ENCODE results near the gene RWDD3. TPM values are rescaled to one million over a fixed set of nuclear protein-coding genes. Genes with fewer than 3 reads are reported as not detected.

The RWDD3 gene
- total and polyA plus RNA-seq, 2 of the 4 experiments (the other 2 are of a cell fraction): 10.4 to 13.6 TPM

- POLR2A ChIA-PET (ENCODE audit: unreplicated experiment): no interaction called here
These were observed 7.0 kb upstream of the RWDD3 start for GRCh38 chr1:95226781-95227660.

More at GRCh38 chr1:95226781-95227660, 7.0 kb upstream of the RWDD3 start:
- no peak overlapping the region for H2AFZ ChIP-seq (replicated peaks; ENCODE audit: low read length, poor library complexity)
- no peak overlapping the region for H3K14ac ChIP-seq (replicated peaks; ENCODE audit: low read depth, low read length)
- no peak overlapping the region for H3K4ac ChIP-seq (ENCODE audit: low read depth, low read length)
- intact Hi-C loops (cut with micrococcal nuclease): no loop called here
- no peak overlapping the region for H2BK5ac ChIP-seq (ENCODE audit: low read depth, low read length, poor library complexity, severe bottlenecking)
- CTCF ChIA-PET: no interaction called here
- no peak overlapping the region for H2BK20ac ChIP-seq (ENCODE audit: low read depth, low read length)
- no peak overlapping the region for H2AK5ac ChIP-seq (ENCODE audit: low read depth, low read length)
- H3K9me3 ChIP-seq (ENCODE audit: control insufficient read depth, insufficient read depth, low read length): no peaks in the 10 kb centered on the region
- H3K4me1 ChIP-seq (ENCODE audit: control insufficient read depth, insufficient read depth, low read length): no peaks in the 10 kb centered on the region
- H4K5ac ChIP-seq (ENCODE audit: low read depth, low read length): no peak overlapping the region
- H3K27ac ChIP-seq (ENCODE audit: insufficient read depth, low read length): no peak overlapping the region
- H3K4me2 ChIP-seq (ENCODE audit: low read depth, low read length): no peak overlapping the region
- no peaks in the 10 kb centered on the region for H3K9me1 ChIP-seq (ENCODE audit: insufficient read depth, low read length)
- no peak overlapping the region for H3K56ac ChIP-seq (ENCODE audit: extremely low read depth, insufficient read depth, low read length)
- no peak overlapping the region for H2BK15ac ChIP-seq (ENCODE audit: low read depth, low read length)
- no peak overlapping the region for H4K8ac ChIP-seq (ENCODE audit: low read depth in 2 of 2, low read length in 2 of 2)
- no peak overlapping the region for H3K18ac ChIP-seq (ENCODE audit: low read depth, low read length)
- dilution Hi-C loops (cut with HindIII; ENCODE audit: low sequenced_read_pairs, unreplicated experiment): no loop called here
- H2AK9ac ChIP-seq (replicated peaks; ENCODE audit: low read depth, low read length, poor library complexity): no peak overlapping the region
- TF ChIP-seq POLR2A (IDR thresholded peaks at IDR 0.05; ENCODE audit: low read depth, low read length) (no peak), MAZ (IDR thresholded peaks at IDR 0.05; ENCODE audit: borderline replicate concordance, low read depth, low read length) (no peak), NFE2L2 (IDR thresholded peaks at IDR 0.05; ENCODE audit: low read depth, low read length) (no peak), FOS (IDR thresholded peaks at IDR 0.05; ENCODE audit: low read depth, low read length) (no peak), CEBPB (IDR thresholded peaks at IDR 0.05; ENCODE audit: low read depth, low read length) (no peak), RCOR1 (IDR thresholded peaks at IDR 0.05; ENCODE audit: insufficient replicate concordance, low read length) (no peak), CHD1 (IDR thresholded peaks at IDR 0.05; ENCODE audit: low read depth, low read length) (no peak), RFX5 (IDR thresholded peaks at IDR 0.05; ENCODE audit: low read depth, low read length) (no peak), MXI1 (IDR thresholded peaks at IDR 0.05; ENCODE audit: borderline replicate concordance, low read depth, low read length) (no peak), USF2 (IDR thresholded peaks at IDR 0.05; ENCODE audit: low read depth, low read length) (no peak)
- ATAC-seq (ENCODE audit: low read depth) (no peak), DNase-seq (no peak)
- H4K20me1 ChIP-seq (ENCODE audit: insufficient read depth, low read length): no peaks in the 10 kb centered on the region
- H3K79me1 ChIP-seq (ENCODE audit: low read depth in 1 of 2, low read length in 2 of 2): no peaks in the 10 kb centered on the region
- no peaks in the 10 kb centered on the region for H3K27me3 ChIP-seq (ENCODE audit: control insufficient read depth, insufficient read depth, low read length)
- in situ Hi-C loops (cut with MboI; ENCODE audit: low sequenced_read_pairs): no loop called here
- H3K36me3 ChIP-seq (ENCODE audit: control insufficient read depth, insufficient read depth, low read length): no peaks in the 10 kb centered on the region
- no peak overlapping the region for H3K9ac ChIP-seq (ENCODE audit: low read depth, low read length)
- BruUV-seq (replicated peaks): no TSS peak
- 80% methylated on average over 1 of the region's 3 CpGs; no CpG with 5 or more reads in 1 of the 2 experiments for WGBS, 2 experiments (ENCODE audit: extremely low coverage in 2 of 2, insufficient read length in 1 of 2)
- no peak overlapping the region for H4K91ac ChIP-seq (ENCODE audit: insufficient read depth, low read depth, low read length)
- no peak overlapping the region for H3K23ac ChIP-seq (ENCODE audit: low read depth, low read length)
- H2BK120ac ChIP-seq (ENCODE audit: low read depth, low read length): no peak overlapping the region
- no peak overlapping the region for H3K4me3 ChIP-seq (ENCODE audit: insufficient read depth, low read depth, low read length)
